ENCODE data around the gene IFRD2. TPM values are rescaled to one million over a fixed set of nuclear protein-coding genes. Genes with fewer than 3 reads are reported as not detected.

Gene IFRD2
- total RNA-seq, 1 experiment from 2014 or later: 89.5 TPM

GRCh38 chr3:50338965-50339364 is 46.7 kb upstream of the IFRD2 start:
- 0 out of 2 replicates have a peak, but pooled peaks cover 3% of the 10 kb centered on the region for H3K36me3 ChIP-seq (ENCODE audit: control insufficient read depth, insufficient read depth, low read length)
- no peak for DNase-seq
- H3K9me3 Mint-ChIP-seq (ENCODE audit: unreplicated experiment): no peaks in the 10 kb centered on the region
- no TSS peak for BruUV-seq (replicated peaks)
- H3K4me3 ChIP-seq (ENCODE audit: low read depth, low read length): no peak overlapping the region
- peak overlapping the region; percentile 95 for H3K27ac Mint-ChIP-seq (ENCODE audit: unreplicated experiment)
- POLR2A ChIA-PET: interaction anchor here (0.6 kb wide), 1 partner anchor 11 kb away, joined by 4 read pairs; the partner anchor contains the start of gene TUSC2
- no peaks in the 10 kb centered on the region for H3K9me3 ChIP-seq
- intact Hi-C loops (cut with micrococcal nuclease; ENCODE audit: unreplicated experiment): no loop called here
- peaks cover 11% of the 10 kb centered on the region for H3K4me1 Mint-ChIP-seq (ENCODE audit: low read depth, unreplicated experiment)
- H3K4me3 Mint-ChIP-seq (ENCODE audit: unreplicated experiment): peak overlapping the region; percentile 94
- no peaks in the 10 kb centered on the region for H3K27me3 Mint-ChIP-seq (ENCODE audit: insufficient read depth, unreplicated experiment)
- H3K36me3 Mint-ChIP-seq (ENCODE audit: insufficient read depth, unreplicated experiment): peaks cover 40% of the 10 kb centered on the region
- no peak for TF ChIP-seq CTCF (IDR thresholded peaks at IDR 0.05; ENCODE audit: insufficient read depth in 1 of 2, low read depth in 1 of 2, low read length in 1 of 2, severe bottlenecking in 1 of 2, unreplicated experiment in 1 of 2)
- H3K27me3 ChIP-seq (replicated peaks; ENCODE audit: control insufficient read depth, insufficient read depth, low read length): no peaks in the 10 kb centered on the region
- peaks cover 16% of the 10 kb centered on the region for H3K4me1 ChIP-seq
- CTCF ChIA-PET: interaction anchor here (0.6 to 0.7 kb wide), 2 partner anchors 18 to 52 kb away, joined by 3 to 4 read pairs; no protein-coding TSS in a partner anchor

GRCh38 chr3:50337175-50337861 is 45.1 kb upstream of the IFRD2 start:
- no peaks in the 10 kb centered on the region for H3K9me3 ChIP-seq
- no peak for TF ChIP-seq CTCF (IDR thresholded peaks at IDR 0.05; ENCODE audit: insufficient read depth in 1 of 2, low read depth in 1 of 2, low read length in 1 of 2, severe bottlenecking in 1 of 2, unreplicated experiment in 1 of 2)
- peak; percentile 99 for DNase-seq
- H3K4me1 ChIP-seq: peaks cover 16% of the 10 kb centered on the region
- intact Hi-C loops (cut with micrococcal nuclease; ENCODE audit: unreplicated experiment): loop anchor here (1.0 kb wide), 1 partner anchor 9 kb away; the partner anchor contains the start of gene TUSC2
- H3K4me3 Mint-ChIP-seq (ENCODE audit: unreplicated experiment): peak overlapping the region; percentile 94
- peaks cover 11% of the 10 kb centered on the region for H3K4me1 Mint-ChIP-seq (ENCODE audit: low read depth, unreplicated experiment)
- peaks cover 50% of the 10 kb centered on the region for H3K36me3 Mint-ChIP-seq (ENCODE audit: insufficient read depth, unreplicated experiment)
- peak overlapping the region; percentile 63 for H3K4me3 ChIP-seq (ENCODE audit: low read depth, low read length)
- CTCF ChIA-PET: interaction anchor here (0.6 to 2.4 kb wide), 17 partner anchors 8 to 205 kb away, joined by 3 to 27 read pairs (median 4); partner anchors contain the start of genes CYB561D2, GNAI2, HYAL1 and HYAL3
- no peaks in the 10 kb centered on the region for H3K9me3 Mint-ChIP-seq (ENCODE audit: unreplicated experiment)
- no peaks in the 10 kb centered on the region for H3K27me3 Mint-ChIP-seq (ENCODE audit: insufficient read depth, unreplicated experiment)
- 0 out of 2 replicates have a peak, but pooled peaks cover 3% of the 10 kb centered on the region for H3K36me3 ChIP-seq (ENCODE audit: control insufficient read depth, insufficient read depth, low read length)
- H3K27me3 ChIP-seq (replicated peaks; ENCODE audit: control insufficient read depth, insufficient read depth, low read length): no peaks in the 10 kb centered on the region
- peak overlapping the region; percentile 95 for H3K27ac Mint-ChIP-seq (ENCODE audit: unreplicated experiment)
- POLR2A ChIA-PET: interaction anchor here (0.6 to 2.7 kb wide), 23 partner anchors 8 to 1377 kb away, joined by 3 to 57 read pairs (median 4); partner anchors contain the start of genes C3orf18, CISH, CYB561D2 and GNAI2
- BruUV-seq (replicated peaks): no TSS peak

GRCh38 chr3:50336452-50337174 is 44.4 kb upstream of the IFRD2 start:
- CTCF ChIA-PET: interaction anchor here (0.6 to 2.4 kb wide), 16 partner anchors 8 to 206 kb away, joined by 3 to 27 read pairs (median 4); partner anchors contain the start of genes CYB561D2, GNAI2, HYAL1 and HYAL3
- Mint-ChIP-seq H3K27ac (ENCODE audit: unreplicated experiment) (peak overlapping the region; percentile 95), H3K4me3 (ENCODE audit: unreplicated experiment) (peak overlapping the region; percentile 94), H3K36me3 (ENCODE audit: insufficient read depth, unreplicated experiment) (peaks cover 57% of the 10 kb centered on the region), H3K9me3 (ENCODE audit: unreplicated experiment) (no peaks in the 10 kb centered on the region), H3K27me3 (ENCODE audit: insufficient read depth, unreplicated experiment) (no peaks in the 10 kb centered on the region), H3K4me1 (ENCODE audit: low read depth, unreplicated experiment) (peaks cover 11% of the 10 kb centered on the region)
- BruUV-seq (replicated peaks): TSS peak; percentile 68
- intact Hi-C loops (cut with micrococcal nuclease; ENCODE audit: unreplicated experiment): loop anchor here (1.0 kb wide), 1 partner anchor 8 kb away; the partner anchor contains the start of gene TUSC2
- 0 out of 2 replicates have a peak, but pooled peaks cover 3% of the 10 kb centered on the region for H3K36me3 ChIP-seq (ENCODE audit: control insufficient read depth, insufficient read depth, low read length)
- TF ChIP-seq CTCF (IDR thresholded peaks at IDR 0.05; ENCODE audit: insufficient read depth in 1 of 2, low read depth in 1 of 2, low read length in 1 of 2, severe bottlenecking in 1 of 2, unreplicated experiment in 1 of 2): no peak
- peaks cover 16% of the 10 kb centered on the region for H3K4me1 ChIP-seq
- H3K27me3 ChIP-seq (replicated peaks; ENCODE audit: control insufficient read depth, insufficient read depth, low read length): no peaks in the 10 kb centered on the region
- POLR2A ChIA-PET: interaction anchor here (0.6 to 2.7 kb wide), 23 partner anchors 9 to 1376 kb away, joined by 3 to 57 read pairs (median 4); partner anchors contain the start of genes C3orf18, CISH, CYB561D2 and GNAI2
- H3K4me3 ChIP-seq (ENCODE audit: low read depth, low read length): peak overlapping the region; percentile 63
- no peak for DNase-seq
- no peaks in the 10 kb centered on the region for H3K9me3 ChIP-seq

Measured in Caco-2 (cell line).